B cell (primary cell): ENCODE measurements around the gene DLGAP4. TPM values are rescaled to one million over a fixed set of nuclear protein-coding genes. Genes with fewer than 3 reads are reported as not detected.

ENCODE experiments used
- ATAC-seq: fragments of 200-7000 bp; cut with Tn5 transposase; one replicate; pipeline ENCODE4 v1.10.0; 2021; ENCODE audit warnings: low read depth, mild to moderate bottlenecking, moderate number of reproducible peaks, moderate library complexity
- CTCF ChIA-PET: fragments of 350-600 bp; sonication (Branson Sonifier 250); formaldehyde crosslinking; loops from one replicate; lab custom pipeline; 2021; ENCODE audit warnings: antibody characterized with exemption, inconsistent platforms; lab: Charles Lee
- POLR2A ChIA-PET: fragments of 350-600 bp; sonication (Branson Sonifier 250); formaldehyde crosslinking; loops from one replicate; lab custom pipeline; 2021; ENCODE audit warnings: antibody characterized with exemption; lab: Charles Lee
- DNase-seq: peaks from one replicate; pipeline ENCODE4 v3.0.0; 2013
- H2AFZ ChIP-seq: 2 replicates; pipeline ENCODE4 v1.6.1; 2012; ENCODE audit warnings: mild to moderate bottlenecking, low read depth, low read length; ENCODE audit not compliant: insufficient read depth, poor library complexity, severe bottlenecking
- H3K27ac ChIP-seq, 2 donors: 1 replicate in 1 of 2; 2 replicates in 1 of 2; pipeline ENCODE4 v1.5.1; 2012 to 2013; ENCODE audit warnings: low read length in 2 of 2, mild to moderate bottlenecking in 2 of 2, moderate library complexity in 1 of 2
- H3K27me3 ChIP-seq, 4 experiments: fragments of 200-600 bp in 1 of 4; sonication (generic) in 1 of 4; replicated peaks in 1 of 4; 1 replicate in 2 of 4; 2 replicates in 2 of 4; pipeline versions ENCODE4 v1.6.1 to v1.7.0; 2013 to 2016; ENCODE audit warnings: low read length in 3 of 4, mild to moderate bottlenecking in 2 of 4, mixed read lengths in 1 of 4, moderate library complexity in 1 of 4; ENCODE audit not compliant: insufficient read depth in 4 of 4, control insufficient read depth in 3 of 4; ENCODE audit errors: control extremely low read depth in 1 of 4
- H3K36me3 ChIP-seq, 2 experiments: replicated peaks in 1 of 2; 1 replicate in 1 of 2; 2 replicates in 1 of 2; pipeline versions ENCODE4 v1.6.1 to v1.7.1; 2013; ENCODE audit warnings: low read length in 1 of 2; ENCODE audit not compliant: insufficient read depth in 2 of 2, control insufficient read depth in 1 of 2; ENCODE audit errors: control extremely low read depth in 1 of 2, extremely low read depth in 1 of 2
- H3K4me1 ChIP-seq, 2 donors: fragments of 200-600 bp in 1 of 2; sonication (generic) in 1 of 2; 1 replicate in 1 of 2; 2 replicates in 1 of 2; pipeline versions ENCODE4 v1.5.1 to v1.6.1; 2013 to 2017; ENCODE audit warnings: low read length in 2 of 2; ENCODE audit not compliant: control insufficient read depth in 2 of 2, insufficient read depth in 2 of 2
- H3K4me2 ChIP-seq: replicated peaks from 2 replicates; pipeline ENCODE3; 2012; ENCODE audit warnings: mild to moderate bottlenecking, low read depth, low read length; ENCODE audit not compliant: poor library complexity, severe bottlenecking
- H3K4me3 ChIP-seq, 5 experiments: fragments of 200-600 bp in 1 of 5; sonication (generic) in 1 of 5; 1 replicate in 3 of 5; 2 replicates in 2 of 5; pipeline versions ENCODE4 v1.5.1 to v1.7.0; 2011 to 2016; ENCODE audit warnings: low read length in 4 of 5, mild to moderate bottlenecking in 4 of 5, low read depth in 2 of 5, control low read depth in 1 of 5, moderate library complexity in 1 of 5; ENCODE audit not compliant: insufficient read depth in 1 of 5; ENCODE audit errors: control extremely low read depth in 1 of 5, extremely low read depth in 1 of 5
- H3K79me2 ChIP-seq: fragments of 200-600 bp; sonication (generic); one replicate; pipeline ENCODE4 v1.6.0; 2016; ENCODE audit warnings: low read length; ENCODE audit not compliant: control insufficient read depth, insufficient read depth
- H3K9ac ChIP-seq: fragments of 200-600 bp; sonication (generic); 2 replicates; pipeline ENCODE4 v1.6.1; 2017; ENCODE audit warnings: mild to moderate bottlenecking, low read length, moderate library complexity
- H3K9me3 ChIP-seq, 3 donors: one replicate each; pipeline versions ENCODE4 v1.6.1 to v1.7.1; 2013; ENCODE audit warnings: low read length in 2 of 3; ENCODE audit not compliant: control insufficient read depth in 2 of 3, insufficient read depth in 1 of 3; ENCODE audit errors: control extremely low read depth in 1 of 3
- H4K20me1 ChIP-seq: 2 replicates; pipeline ENCODE4 v1.6.0; 2012; ENCODE audit warnings: mild to moderate bottlenecking, low read length; ENCODE audit not compliant: insufficient read depth, control insufficient read depth, poor library complexity, severe bottlenecking
- H3K27ac Mint-ChIP-seq: one replicate; pipeline ENCODE4 v1.8.0; 2021; ENCODE audit warnings: mixed read lengths
- H3K27me3 Mint-ChIP-seq: one replicate; pipeline ENCODE4 v1.8.0; 2021; ENCODE audit warnings: mixed read lengths
- H3K4me1 Mint-ChIP-seq: one replicate; pipeline ENCODE4 v1.8.0; 2021; ENCODE audit warnings: mixed read lengths
- H3K4me3 Mint-ChIP-seq: one replicate; pipeline ENCODE4 v1.8.0; 2021; ENCODE audit warnings: mixed read lengths
- H3K9me3 Mint-ChIP-seq: one replicate; pipeline ENCODE4 v1.8.0; 2022; ENCODE audit warnings: mixed read lengths; ENCODE audit not compliant: insufficient read depth
- CTCF ChIP-seq: fragments of 200-600 bp; IDR thresholded peaks from one replicate; pipeline ENCODE4 v1.8.0; 2022; ENCODE audit warnings: antibody characterized with exemption, mild to moderate bottlenecking
- EZH2 ChIP-seq: IDR thresholded peaks from 2 replicates; pipeline ENCODE4 v1.6.1; 2012; ENCODE audit warnings: borderline replicate concordance, low read depth, mild to moderate bottlenecking, moderate library complexity, low read length; ENCODE audit not compliant: insufficient read depth, poor library complexity, severe bottlenecking
- WGBS: methylation state at CpG from one replicate; pipeline ENCODE4 v1.1.5; 2013; ENCODE audit warnings: missing lambda C conversion rate; ENCODE audit not compliant: insufficient coverage; 5-methylcytosine and 5-hydroxymethylcytosine counted together
- intact Hi-C: fragments of 100-400 bp; cut with micrococcal nuclease; formaldehyde crosslinking; loops from one replicate; pipeline ENCODE4 v1.10.0; 2022
- polyA plus RNA-seq: library from polyadenylated mRNA; depleted of rRNA; stranded (reverse); fragments of >200 nt; gene quantifications from 2 replicates; pipeline ENCODE4 v1.2.3, GENCODE V29; 2012
- total RNA-seq, 2 donors: library from RNA; stranded (reverse); fragments of 120-200 nt in 1 of 2; gene quantifications; 1 replicate in 1 of 2; 2 replicates in 1 of 2; pipeline versions ENCODE4 v1.2.3 to v1.2.4, GENCODE V29; 2013 to 2022

The DLGAP4 gene
- total and polyA plus RNA-seq, 2 donors (not counting 1 experiment from before 2014, with no cell fraction given), result 68.8 to 87.8 TPM

- Histone ChIP-seq H3K4me2 (no peak overlapping the region), H3K79me2 (no peaks in the 10 kb centered on the region), H2AFZ (no peak overlapping the region), H4K20me1 (no peaks in the 10 kb centered on the region), H3K27ac (no peak overlapping the region), H3K27me3 (peaks cover 0 to 26% (median 0%) of the 10 kb centered on the region in 4 experiments), H3K9me3 (no peaks in the 10 kb centered on the region), H3K4me3 (no peak overlapping the region), H3K4me1 (no peaks in the 10 kb centered on the region), H3K9ac (no peak overlapping the region), H3K36me3 (no peaks in the 10 kb centered on the region)
- Mint-ChIP-seq H3K27ac (no peak overlapping the region), H3K4me1 (no peaks in the 10 kb centered on the region), H3K4me3 (no peak overlapping the region), H3K27me3 (peaks cover 26% of the 10 kb centered on the region), H3K9me3 (no peaks in the 10 kb centered on the region)
- 75% methylated on average over 3 of the region's 3 CpGs for WGBS
- ChIA-PET CTCF (no interaction called here), POLR2A (no interaction called here)
- intact Hi-C loops, result no loop called here
- DNase-seq, result no peak
- TF ChIP-seq EZH2, result no peak
- TF ChIP-seq CTCF, result no peak
- ATAC-seq, result no peak
Observed at GRCh38 chr20:36313476-36313875, 7.3 kb downstream of the DLGAP4 start.

GRCh38 chr20:36313926-36314325 lies 7.8 kb downstream of the DLGAP4 start:
- no peaks in the 10 kb centered on the region for H3K36me3 ChIP-seq
- H3K9me3 ChIP-seq, result no peaks in the 10 kb centered on the region
- TF ChIP-seq CTCF (no peak), EZH2 (no peak)
- H3K27ac ChIP-seq, result no peak overlapping the region
- peaks cover 0 to 23% (median 0%) of the 10 kb centered on the region in 4 experiments for H3K27me3 ChIP-seq
- WGBS, result 89% methylated on average over 7 of the region's 11 CpGs
- Mint-ChIP-seq H3K27ac (no peak overlapping the region), H3K4me1 (no peaks in the 10 kb centered on the region), H3K9me3 (no peaks in the 10 kb centered on the region), H3K4me3 (no peak overlapping the region), H3K27me3 (peaks cover 22% of the 10 kb centered on the region)
- no peak overlapping the region for H2AFZ ChIP-seq
- ChIA-PET POLR2A (no interaction called here), CTCF (no interaction called here)
- no peaks in the 10 kb centered on the region for H4K20me1 ChIP-seq
- no peak for ATAC-seq
- no peaks in the 10 kb centered on the region for H3K4me1 ChIP-seq
- H3K4me2 ChIP-seq, result no peak overlapping the region
- DNase-seq, result no peak
- no peak overlapping the region for H3K9ac ChIP-seq
- no peaks in the 10 kb centered on the region for H3K79me2 ChIP-seq
- no peak overlapping the region for H3K4me3 ChIP-seq
- intact Hi-C loops, result no loop called here
